GM12878 (cell line): ENCODE measurements around the gene POU2F3. TPM values are rescaled to one million over a fixed set of nuclear protein-coding genes. Genes with fewer than 3 reads are reported as not detected.

Experiments
- ATAC-seq: fragments of 200-7000 bp; cut with Tn5 transposase; 3 replicates; pipeline ENCODE4 v1.9.1; 2020; ENCODE audit warnings: mild to moderate bottlenecking, moderate library complexity
- BruUV-seq: library from RNA; stranded (reverse); fragments of 400-500 nt; replicated peaks from 2 replicates; lab custom pipeline; 2021; lab: Mats Ljungman, UMichigan
- CTCF ChIA-PET: fragments of 300-600 bp; sonication (Branson Sonifier 250); formaldehyde crosslinking; extraction: SDS; loops from one replicate; lab custom pipeline; 2021; ENCODE audit warnings: inconsistent platforms; lab: Yijun Ruan, JAX
- POLR2A ChIA-PET: fragments of 350-600 bp; formaldehyde crosslinking; extraction: SDS; loops from one replicate; lab custom pipeline; 2021; ENCODE audit warnings: inconsistent platforms; lab: Charles Lee
- RAD21 ChIA-PET: fragments of 300-600 bp; sonication (Branson Sonifier 250); formaldehyde crosslinking; loops from one replicate; lab custom pipeline; 2023; ENCODE audit warnings: antibody characterized with exemption; ENCODE audit not compliant: unreplicated experiment; lab: Charles Lee
- SMC1A ChIA-PET: fragments of 300-600 bp; sonication (Branson Sonifier 250); formaldehyde crosslinking; loops from one replicate; lab custom pipeline; 2023; ENCODE audit not compliant: unreplicated experiment, uncharacterized antibody; lab: Charles Lee
- DNase-seq: peaks from one replicate; pipeline ENCODE4 v3.0.0-alpha.2; 2011; ENCODE audit warnings: low read depth, low spot score
- FAIRE-seq: peaks from 3 replicates; lab custom pipeline; 2011; peaks lifted over from hg19 to GRCh38; lab: Jason Lieb, UNC
- H2AFZ ChIP-seq: 2 replicates; pipeline ENCODE4 v1.6.0; 2011; ENCODE audit warnings: low read depth, low read length, control low read depth; ENCODE audit not compliant: control insufficient read depth
- H3K27ac ChIP-seq: 2 replicates; pipeline ENCODE4 v1.5.1; 2011; ENCODE audit warnings: control low read depth; ENCODE audit not compliant: control insufficient read depth, insufficient read depth
- H3K27me3 ChIP-seq, 2 experiments: replicated peaks in 1 of 2; 2 replicates each; pipeline versions ENCODE4 v1.6.0 to v1.6.1; 2011; ENCODE audit warnings: low read length in 1 of 2; ENCODE audit not compliant: control insufficient read depth in 2 of 2, insufficient read depth in 2 of 2
- H3K36me3 ChIP-seq, 2 experiments: 2 replicates each; pipeline ENCODE4 v1.5.1; 2011; ENCODE audit warnings: low read length in 1 of 2; ENCODE audit not compliant: control insufficient read depth in 2 of 2, insufficient read depth in 2 of 2
- H3K4me1 ChIP-seq: 2 replicates; pipeline ENCODE4 v1.6.1; 2011; ENCODE audit warnings: mild to moderate bottlenecking, low read length, moderate library complexity, mixed read lengths; ENCODE audit not compliant: control insufficient read depth, insufficient read depth
- H3K4me2 ChIP-seq: 2 replicates; pipeline ENCODE4 v1.6.0; 2011; ENCODE audit warnings: control low read depth; ENCODE audit not compliant: control insufficient read depth, insufficient read depth
- H3K4me3 ChIP-seq: fragments of 200-600 bp; sonication (generic); 2 replicates; pipeline ENCODE4 v1.5.1; 2016
- H3K79me2 ChIP-seq: 2 replicates; pipeline ENCODE4 v1.6.0; 2011; ENCODE audit warnings: low read length; ENCODE audit not compliant: control insufficient read depth, insufficient read depth
- H3K9ac ChIP-seq: 2 replicates; pipeline ENCODE4 v1.8.0; 2011; ENCODE audit warnings: low read length, control low read depth, mixed read lengths; ENCODE audit not compliant: control insufficient read depth, insufficient read depth
- H3K9me3 ChIP-seq: replicated peaks from 3 replicates; pipeline ENCODE4 v1.5.1; 2011; ENCODE audit warnings: mild to moderate bottlenecking, low read length; ENCODE audit not compliant: control insufficient read depth, insufficient read depth
- H4K20me1 ChIP-seq: 2 replicates; pipeline ENCODE4 v1.6.0; 2011; ENCODE audit not compliant: control insufficient read depth, insufficient read depth
- CBX3 ChIP-seq: fragments of 200-600 bp; sonication (generic); IDR thresholded peaks from 2 replicates; pipeline ENCODE4 v1.6.1; 2016; ENCODE audit warnings: low read depth, borderline replicate concordance
- E2F4 ChIP-seq: IDR thresholded peaks from 2 replicates; pipeline ENCODE4 v1.6.1; 2012; ENCODE audit warnings: low read depth, low read length, improper control_type of control experiment
- ELK1 ChIP-seq: IDR thresholded peaks from 2 replicates; pipeline ENCODE4 v1.6.1; 2012; ENCODE audit warnings: low read depth, low read length, improper control_type of control experiment
- JUND ChIP-seq: IDR thresholded peaks from 2 replicates; pipeline ENCODE4 v1.6.1; 2012; ENCODE audit warnings: low read depth, mild to moderate bottlenecking, low read length, improper control_type of control experiment, moderate library complexity
- RFX5 ChIP-seq: IDR thresholded peaks from 2 replicates; pipeline ENCODE4 v1.6.1; 2011; ENCODE audit warnings: low read depth, low read length, improper control_type of control experiment
- SMARCA5 ChIP-seq: fragments of 450-650 bp; IDR thresholded peaks from 2 replicates; pipeline ENCODE4 v1.6.1; 2017; ENCODE audit warnings: mild to moderate bottlenecking
- TCF3 ChIP-seq: IDR thresholded peaks from 2 replicates; pipeline ENCODE4 v1.6.1; 2012; ENCODE audit warnings: low read depth, mild to moderate bottlenecking, low read length, borderline replicate concordance; ENCODE audit not compliant: insufficient read depth
- ZNF384 ChIP-seq: IDR thresholded peaks from 2 replicates; pipeline ENCODE4 v1.6.1; 2012; ENCODE audit warnings: low read depth, mild to moderate bottlenecking, low read length, improper control_type of control experiment, borderline replicate concordance
- ZNF592 ChIP-seq: fragments of 450-650 bp; IDR thresholded peaks from 2 replicates; pipeline ENCODE4 v1.6.1; 2017; ENCODE audit warnings: mild to moderate bottlenecking, moderate library complexity
- WGBS: methylation state at CpG from one replicate; pipeline ENCODE4 v1.1.6; 2016; ENCODE audit warnings: low lambda C conversion rate; ENCODE audit not compliant: insufficient replicate concordance, insufficient coverage; ENCODE audit errors: missing lambda C conversion rate; 5-methylcytosine and 5-hydroxymethylcytosine counted together
- in situ Hi-C: fragments of 300-500 bp; cut with MboI; formaldehyde crosslinking; loops from 9 replicates; pipeline ENCODE4 v1.14.3; 2018; ENCODE audit warnings: mixed read lengths
- intact Hi-C: fragments of 100-400 bp; cut with micrococcal nuclease; formaldehyde crosslinking; loops from one replicate; pipeline ENCODE4 v1.14.2; 2022; ENCODE audit not compliant: unreplicated experiment
- polyA plus RNA-seq, 11 experiments: library from polyadenylated mRNA; depleted of rRNA in 4 of 11; unstranded in 6 of 11; stranded (reverse) in 5 of 11; fragments of >200 nt; fragmentation: Nextera tagmentation in 4 of 11; fragmentation: Illumina TruSeq in 1 of 11; extraction: Ambion mirVana in 4 of 11; extraction: Trizol in 1 of 11; gene quantifications; 1 replicate in 1 of 11; 2 replicates in 10 of 11; pipeline versions ENCODE4 v1.2.1 to v1.2.3, GENCODE V29; 2011 to 2016; ENCODE audit warnings: inconsistent platforms in 2 of 11, missing spikeins in 2 of 11, low read depth in 1 of 11
- total RNA-seq, 4 experiments: library from RNA; depleted of rRNA in 3 of 4; stranded (reverse); fragments of >200 nt in 3 of 4; fragmentation: Illumina TruSeq in 1 of 4; extraction: Trizol in 1 of 4; gene quantifications; 2 replicates each; pipeline versions ENCODE4 v1.2.1 to v1.2.3, GENCODE V29; 2013 to 2021

The POU2F3 gene
- total and polyA plus RNA-seq, 10 of the 15 experiments (the other 5 are each of a cell fraction or from before 2014, with no cell fraction given), result 0.09 to 4.4 (median 0.33) TPM

- ChIA-PET RAD21 (no interaction called here), CTCF (no interaction called here), POLR2A (no interaction called here)
- no peak for DNase-seq
- FAIRE-seq, result no peak
- in situ Hi-C loops, result no loop called here
- no peak overlapping the region for H3K9ac ChIP-seq
- H2AFZ ChIP-seq, result no peak overlapping the region
- no peaks in the 10 kb centered on the region for H3K4me1 ChIP-seq
- BruUV-seq, result no TSS peak
- ATAC-seq, result no peak
- H3K27ac ChIP-seq, result no peak overlapping the region
- no peak overlapping the region for H3K4me3 ChIP-seq
- H3K79me2 ChIP-seq, result no peaks in the 10 kb centered on the region
- TF ChIP-seq ZNF384 (no peak), JUND (no peak), SMARCA5 (no peak), CBX3 (no peak), E2F4 (no peak), RFX5 (no peak), ELK1 (no peak), TCF3 (no peak), ZNF592 (no peak)
- TF ChIP-seq, all 136 proteins: peak for 0
- H3K27me3 ChIP-seq, result no peaks in the 10 kb centered on the region
- H4K20me1 ChIP-seq, result no peaks in the 10 kb centered on the region
- SMC1A ChIA-PET, result no interaction called here
- H3K36me3 ChIP-seq, result no peaks in the 10 kb centered on the region
- no peak overlapping the region for H3K4me2 ChIP-seq
- 32% methylated on average over 12 of the region's 12 CpGs for WGBS
- intact Hi-C loops, result no loop called here
- no peaks in the 10 kb centered on the region for H3K9me3 ChIP-seq
These were observed 21.8 kb upstream of the POU2F3 start for GRCh38 chr11:120217941-120218694.
